Calu3 (cell line): ENCODE results near the gene GLCE. TPM values are rescaled to one million over a fixed set of nuclear protein-coding genes. Genes with fewer than 3 reads are reported as not detected.

Experiments
- BruUV-seq: library from RNA; stranded (reverse); fragments of 400-500 nt; replicated peaks from 2 replicates; lab custom pipeline; 2021; lab: Mats Ljungman, UMichigan
- CTCF ChIA-PET: fragments of 300-600 bp; sonication (Branson Sonifier 250); formaldehyde crosslinking; loops from one replicate; lab custom pipeline; 2022; ENCODE audit warnings: antibody characterized with exemption; lab: Charles Lee
- DNase-seq: peaks from one replicate; pipeline ENCODE4 v3.0.0; 2022
- H3K27ac Mint-ChIP-seq: one replicate; pipeline ENCODE4 v1.8.0; 2022; ENCODE audit warnings: mixed read lengths; ENCODE audit not compliant: unreplicated experiment
- H3K27me3 Mint-ChIP-seq: one replicate; pipeline ENCODE4 v1.8.0; 2022; ENCODE audit warnings: mixed read lengths; ENCODE audit not compliant: unreplicated experiment
- H3K36me3 Mint-ChIP-seq: one replicate; pipeline ENCODE4 v1.8.0; 2022; ENCODE audit warnings: mild to moderate bottlenecking, moderate library complexity, mixed read lengths; ENCODE audit not compliant: insufficient read depth, unreplicated experiment
- H3K4me1 Mint-ChIP-seq: one replicate; pipeline ENCODE4 v1.8.0; 2022; ENCODE audit warnings: mild to moderate bottlenecking, low read depth, mixed read lengths; ENCODE audit not compliant: unreplicated experiment
- H3K4me3 Mint-ChIP-seq: one replicate; pipeline ENCODE4 v1.8.0; 2022; ENCODE audit warnings: mild to moderate bottlenecking, low read depth, moderate library complexity, mixed read lengths; ENCODE audit not compliant: unreplicated experiment
- H3K9me3 Mint-ChIP-seq: one replicate; pipeline ENCODE4 v1.8.0; 2022; ENCODE audit warnings: low read depth, mixed read lengths; ENCODE audit not compliant: unreplicated experiment
- intact Hi-C: fragments of 100-400 bp; cut with micrococcal nuclease; formaldehyde crosslinking; loops from one replicate; pipeline ENCODE4 v1.10.0; 2022; ENCODE audit not compliant: unreplicated experiment
- total RNA-seq: library from RNA; stranded (reverse); gene quantifications from 2 replicates; pipeline ENCODE4 v1.2.3, GENCODE V29; 2022
- TF ChIP-seq, protein P1 (sequence below): fragments of 200-600 bp; IDR thresholded peaks from one replicate; pipeline ENCODE4 v1.8.0; 2022; ENCODE audit warnings: antibody characterized with exemption; ENCODE audit not compliant: unreplicated experiment

GLCE gene
- total RNA-seq, 1 experiment from 2014 or later = 22.4 TPM

DNA sequence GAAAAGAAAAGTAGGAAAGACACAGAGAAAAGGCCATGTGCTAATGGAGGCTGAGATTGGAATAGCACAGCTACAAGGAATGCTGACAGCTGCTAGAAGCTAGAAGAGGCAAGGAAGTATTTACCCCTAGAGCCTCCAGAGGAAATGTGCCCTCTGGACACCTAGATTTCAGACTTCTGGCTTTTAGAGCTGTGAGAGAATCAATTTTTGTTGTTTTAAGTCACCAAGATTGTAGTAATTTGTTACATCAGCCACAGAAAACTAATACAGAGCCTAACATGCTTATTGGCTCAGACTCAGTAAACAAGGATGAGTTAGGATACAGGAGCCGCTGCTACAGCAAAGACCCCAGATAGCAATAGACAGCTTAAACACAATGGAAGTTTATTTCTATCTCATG lies 33.1 kb upstream of the GLCE start:
- Mint-ChIP-seq H3K9me3 (no peaks in the 10 kb centered on the region), H3K4me1 (peaks cover 23% of the 10 kb centered on the region), H3K36me3 (peaks cover 4% of the 10 kb centered on the region), H3K27ac (no peak overlapping the region), H3K27me3 (peaks cover 10% of the 10 kb centered on the region), H3K4me3 (no peak overlapping the region)
- intact Hi-C loops = no loop called here
- no TSS peak for BruUV-seq
- no peak for DNase-seq
- CTCF ChIA-PET = interaction anchor here (0.7 kb wide), 1 partner anchor 15 kb away, joined by 3 read pairs; no protein-coding TSS in a partner anchor
- TF ChIP-seq, protein P1, sequence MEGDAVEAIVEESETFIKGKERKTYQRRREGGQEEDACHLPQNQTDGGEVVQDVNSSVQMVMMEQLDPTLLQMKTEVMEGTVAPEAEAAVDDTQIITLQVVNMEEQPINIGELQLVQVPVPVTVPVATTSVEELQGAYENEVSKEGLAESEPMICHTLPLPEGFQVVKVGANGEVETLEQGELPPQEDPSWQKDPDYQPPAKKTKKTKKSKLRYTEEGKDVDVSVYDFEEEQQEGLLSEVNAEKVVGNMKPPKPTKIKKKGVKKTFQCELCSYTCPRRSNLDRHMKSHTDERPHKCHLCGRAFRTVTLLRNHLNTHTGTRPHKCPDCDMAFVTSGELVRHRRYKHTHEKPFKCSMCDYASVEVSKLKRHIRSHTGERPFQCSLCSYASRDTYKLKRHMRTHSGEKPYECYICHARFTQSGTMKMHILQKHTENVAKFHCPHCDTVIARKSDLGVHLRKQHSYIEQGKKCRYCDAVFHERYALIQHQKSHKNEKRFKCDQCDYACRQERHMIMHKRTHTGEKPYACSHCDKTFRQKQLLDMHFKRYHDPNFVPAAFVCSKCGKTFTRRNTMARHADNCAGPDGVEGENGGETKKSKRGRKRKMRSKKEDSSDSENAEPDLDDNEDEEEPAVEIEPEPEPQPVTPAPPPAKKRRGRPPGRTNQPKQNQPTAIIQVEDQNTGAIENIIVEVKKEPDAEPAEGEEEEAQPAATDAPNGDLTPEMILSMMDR = no peak

DNA sequence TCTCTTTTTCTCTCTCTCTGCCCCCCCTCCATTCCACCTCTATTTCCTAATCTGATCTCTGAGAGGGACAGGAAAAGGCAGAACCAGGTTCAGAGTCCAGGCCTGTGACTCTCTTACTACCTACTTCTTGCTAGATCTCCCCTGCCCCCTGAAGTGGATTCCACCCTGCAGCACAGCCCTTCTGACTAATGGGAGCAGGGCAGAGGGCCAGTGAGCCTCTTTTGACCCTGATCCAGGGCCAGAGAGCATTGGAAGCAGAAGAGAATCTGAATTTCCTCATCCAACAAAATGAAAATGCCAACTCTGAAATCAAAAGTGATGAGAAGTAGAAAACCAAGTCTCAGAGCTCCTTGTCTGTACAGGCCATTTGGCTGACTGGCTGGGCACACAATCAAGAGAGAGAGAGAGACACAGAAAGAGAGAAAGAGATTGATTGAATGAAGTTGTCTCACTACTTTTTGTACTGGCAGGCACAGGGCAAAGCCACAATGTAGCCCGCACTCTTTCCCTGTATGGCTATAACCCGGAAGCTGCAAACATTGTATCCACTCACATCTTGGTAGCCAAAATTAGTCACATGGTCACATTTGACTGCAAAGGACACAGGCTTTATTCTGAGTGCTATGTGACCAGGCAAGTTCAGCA lies 31.6 kb upstream of the GLCE start:
- CTCF ChIA-PET = no interaction called here
- TF ChIP-seq, protein P1 = no peak
- Mint-ChIP-seq H3K27me3 (peaks cover 12% of the 10 kb centered on the region), H3K4me1 (peaks cover 23% of the 10 kb centered on the region), H3K27ac (peak overlapping the region; percentile 74), H3K4me3 (peak overlapping the region; percentile 28), H3K36me3 (peaks cover 4% of the 10 kb centered on the region), H3K9me3 (no peaks in the 10 kb centered on the region)
- DNase-seq = peak; percentile 42
- intact Hi-C loops = no loop called here
- BruUV-seq = no TSS peak

DNA sequence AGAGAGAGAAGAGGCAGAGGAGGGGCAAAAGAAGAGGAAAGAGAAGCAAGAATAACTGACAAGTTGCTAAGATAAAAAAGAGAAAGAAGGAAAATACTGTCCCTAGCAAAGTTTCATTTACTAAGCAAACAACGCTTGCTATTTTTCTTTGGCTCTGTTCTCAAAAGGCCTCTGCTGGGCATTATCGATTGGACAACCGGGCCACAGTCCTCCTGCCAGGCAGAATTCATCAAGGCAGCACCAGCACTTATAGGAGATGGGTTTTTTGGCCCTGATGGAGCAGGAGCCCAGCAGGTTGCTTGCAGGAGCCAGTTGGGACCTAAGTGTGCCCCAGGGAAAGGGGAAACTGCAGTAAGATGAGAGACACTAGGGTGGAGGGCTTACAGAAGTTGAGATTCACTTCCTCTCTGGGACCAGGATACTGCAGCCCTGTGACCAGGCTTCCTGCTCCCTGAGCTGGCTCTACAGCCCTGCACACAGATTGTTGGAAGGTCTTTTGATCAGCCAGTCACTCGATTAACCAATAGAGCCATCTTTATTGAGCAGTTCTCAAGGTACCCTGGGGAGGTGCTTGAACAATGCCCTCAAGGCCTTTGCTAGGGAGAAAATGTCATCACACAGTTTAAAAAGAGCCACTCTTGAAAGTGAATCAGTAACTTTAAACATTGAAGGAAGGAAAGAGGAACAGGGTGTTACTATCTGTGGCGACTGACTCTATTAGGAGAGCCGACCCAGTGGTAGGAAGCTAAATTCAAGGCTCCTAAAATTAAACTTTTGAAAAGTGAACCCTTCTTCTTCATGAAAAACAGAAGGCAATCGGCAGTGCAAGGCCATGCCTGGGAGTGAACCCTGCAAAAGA lies 28.8 kb upstream of the GLCE start:
- BruUV-seq = no TSS peak
- Mint-ChIP-seq H3K27ac (no peak overlapping the region), H3K27me3 (peaks cover 38% of the 10 kb centered on the region), H3K4me3 (no peak overlapping the region), H3K36me3 (peaks cover 4% of the 10 kb centered on the region), H3K9me3 (no peaks in the 10 kb centered on the region), H3K4me1 (peaks cover 14% of the 10 kb centered on the region)
- TF ChIP-seq, protein P1 = no peak
- intact Hi-C loops = no loop called here
- CTCF ChIA-PET = no interaction called here
- no peak for DNase-seq

DNA sequence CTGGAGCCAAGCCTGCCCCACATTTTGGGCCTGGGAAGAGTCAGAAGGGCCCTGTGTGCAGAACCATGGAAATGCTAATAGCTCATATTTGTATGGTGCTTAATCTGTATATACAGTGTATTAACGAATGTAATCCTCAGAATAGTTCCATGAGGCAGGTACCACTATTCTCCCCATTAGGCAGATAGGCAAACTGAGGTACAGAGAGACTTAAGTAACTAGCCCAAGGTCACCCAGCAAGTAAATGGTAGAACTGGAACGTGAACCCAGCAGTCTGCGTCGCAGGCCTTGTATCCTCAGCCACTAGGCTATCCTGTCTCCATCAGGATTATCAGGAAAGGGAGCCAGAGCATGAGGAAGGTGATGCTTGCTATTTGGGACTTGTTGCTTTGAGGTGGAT lies 28.0 kb upstream of the GLCE start:
- intact Hi-C loops = no loop called here
- H3K27ac Mint-ChIP-seq = no peak overlapping the region
- peaks cover 46% of the 10 kb centered on the region for H3K27me3 Mint-ChIP-seq
- BruUV-seq = no TSS peak
- H3K9me3 Mint-ChIP-seq = no peaks in the 10 kb centered on the region
- H3K4me1 Mint-ChIP-seq = peaks cover 14% of the 10 kb centered on the region
- CTCF ChIA-PET = no interaction called here
- peaks cover 4% of the 10 kb centered on the region for H3K36me3 Mint-ChIP-seq
- no peak for DNase-seq
- no peak overlapping the region for H3K4me3 Mint-ChIP-seq
- TF ChIP-seq, protein P1 = no peak
